Measurements from ENCODE around the gene ESYT1. TPM values are rescaled to one million over a fixed set of nuclear protein-coding genes. Genes with fewer than 3 reads are reported as not detected.

ESYT1 gene
- total RNA-seq: 100 to 1,000 TPM in 1 of 2 donors, 10 to 100 TPM in 1; 97.0 to 118 TPM
- polyA plus RNA-seq (2013, experiment 1 of 2): 55.5 TPM
- 64.1 TPM for polyA plus RNA-seq (2013, experiment 2 of 2)
- long read RNA-seq, experiment 1, full-length matches to known transcripts: 11 of 47 reads
- long read RNA-seq, experiment 1, partial matches to known transcripts: 29 of 47 reads
- long read RNA-seq, experiment 1, other reads (novel, unspliced or antisense): 7 of 47 reads
- long read RNA-seq, experiment 2, full-length matches to known transcripts: 190 of 244 reads
- long read RNA-seq, experiment 2, partial matches to known transcripts: 36 of 244 reads
- long read RNA-seq, experiment 2, other reads (novel, unspliced or antisense): 18 of 244 reads
- long read RNA-seq, experiment 3, full-length matches to known transcripts: 660 of 773 reads
- long read RNA-seq, experiment 3, partial matches to known transcripts: 68 of 773 reads
- long read RNA-seq, experiment 3, other reads (novel, unspliced or antisense): 45 of 773 reads
- long read RNA-seq, experiment 4, partial matches to known transcripts: 5 of 8 reads
- long read RNA-seq, experiment 4, other reads (novel, unspliced or antisense): 3 of 8 reads

GRCh38 chr12:56127888-56128669 is at the start of gene ESYT1:
Gene ESYT1 (plus strand): TSS chr12:56128267. CDS start chr12:56128320, 53 bp downstream.
- TF ChIP-seq CTCF (conservative IDR thresholded peaks at IDR 0.05): no peak
- Mint-ChIP-seq H3K27me3 (ENCODE audit: insufficient read depth) (no peaks in the 10 kb centered on the region), H3K4me3 (peak within 1 kb of the TSS; percentile 89), H3K9me3 (no peaks in the 10 kb centered on the region), H3K27ac (peak within 1 kb of the TSS; percentile 98), H3K4me1 (peaks cover 32% of the 10 kb centered on the region), H3K36me3 (ENCODE audit: low read depth) (peaks cover 30% of the 10 kb centered on the region)
- H3K27me3 ChIP-seq (ENCODE audit: control insufficient read depth, insufficient read depth, low read length, poor library complexity, severe bottlenecking): no peaks in the 10 kb centered on the region
- peak within 1 kb of the TSS; percentile 85 for H3K27ac ChIP-seq (ENCODE audit: low read depth, low read length)
- DNase-seq: peak; percentile 100
- peaks cover 28% of the 10 kb centered on the region for H3K36me3 ChIP-seq (ENCODE audit: control insufficient read depth, insufficient read depth, low read length)
- H3K9me3 ChIP-seq (ENCODE audit: control insufficient read depth, low read length): peaks cover 9% of the 10 kb centered on the region
- H3K4me1 ChIP-seq (ENCODE audit: control insufficient read depth, insufficient read depth, low read length): peaks cover 5% of the 10 kb centered on the region
- peak within 1 kb of the TSS; percentile 78 for H3K9ac ChIP-seq (ENCODE audit: extremely low read depth, low read length, poor library complexity, severe bottlenecking)
- peak within 1 kb of the TSS; percentile 94 for H3K4me3 ChIP-seq (ENCODE audit: low read length)
- 0% methylated on average over 14 to 49 of the region's 49 CpGs for WGBS, 2 experiments (ENCODE audit: insufficient coverage in 1 of 2, insufficient read length in 1 of 2)

GRCh38 chr12:56078427-56078826 is 49.6 kb upstream of the ESYT1 start:
- no peaks in the 10 kb centered on the region for H3K36me3 ChIP-seq (ENCODE audit: control insufficient read depth, insufficient read depth, low read length)
- peak overlapping the region; percentile 95 for H3K4me3 ChIP-seq (ENCODE audit: low read length)
- H3K36me3 Mint-ChIP-seq (ENCODE audit: low read depth): no peaks in the 10 kb centered on the region
- 100% methylated on average over 1 of the region's 1 CpG; no CpG with 5 or more reads in 1 of the 2 experiments for WGBS, 2 experiments (ENCODE audit: insufficient coverage in 1 of 2, insufficient read length in 1 of 2)
- no peaks in the 10 kb centered on the region for H3K27me3 ChIP-seq (ENCODE audit: control insufficient read depth, insufficient read depth, low read length, poor library complexity, severe bottlenecking)
- H3K27ac ChIP-seq (ENCODE audit: low read depth, low read length): no peak overlapping the region
- no peak for TF ChIP-seq CTCF (conservative IDR thresholded peaks at IDR 0.05)
- no peaks in the 10 kb centered on the region for H3K27me3 Mint-ChIP-seq (ENCODE audit: insufficient read depth)
- H3K4me1 Mint-ChIP-seq: peaks cover 16% of the 10 kb centered on the region
- no peaks in the 10 kb centered on the region for H3K4me1 ChIP-seq (ENCODE audit: control insufficient read depth, insufficient read depth, low read length)
- H3K9me3 Mint-ChIP-seq: peaks cover 7% of the 10 kb centered on the region
- DNase-seq: no peak
- peak overlapping the region; percentile 81 for H3K4me3 Mint-ChIP-seq
- H3K27ac Mint-ChIP-seq: peak overlapping the region; percentile 95
- H3K9ac ChIP-seq (ENCODE audit: extremely low read depth, low read length, poor library complexity, severe bottlenecking): no peak overlapping the region
- no peaks in the 10 kb centered on the region for H3K9me3 ChIP-seq (ENCODE audit: control insufficient read depth, low read length)

GRCh38 chr12:56078931-56079722 is 48.9 kb upstream of the ESYT1 start:
- Histone ChIP-seq H3K27me3 (ENCODE audit: control insufficient read depth, insufficient read depth, low read length, poor library complexity, severe bottlenecking) (no peaks in the 10 kb centered on the region), H3K9me3 (ENCODE audit: control insufficient read depth, low read length) (no peaks in the 10 kb centered on the region), H3K4me3 (ENCODE audit: low read length) (peak overlapping the region; percentile 95), H3K27ac (ENCODE audit: low read depth, low read length) (peak overlapping the region; percentile 63), H3K36me3 (ENCODE audit: control insufficient read depth, insufficient read depth, low read length) (peaks cover 3% of the 10 kb centered on the region), H3K4me1 (ENCODE audit: control insufficient read depth, insufficient read depth, low read length) (no peaks in the 10 kb centered on the region), H3K9ac (ENCODE audit: extremely low read depth, low read length, poor library complexity, severe bottlenecking) (peak overlapping the region; percentile 72)
- H3K4me1 Mint-ChIP-seq: peaks cover 16% of the 10 kb centered on the region
- H3K27ac Mint-ChIP-seq: peak overlapping the region; percentile 95
- no peaks in the 10 kb centered on the region for H3K27me3 Mint-ChIP-seq (ENCODE audit: insufficient read depth)
- peak overlapping the region; percentile 81 for H3K4me3 Mint-ChIP-seq
- peaks cover 7% of the 10 kb centered on the region for H3K9me3 Mint-ChIP-seq
- peak; percentile 100 for DNase-seq
- peaks cover 6% of the 10 kb centered on the region for H3K36me3 Mint-ChIP-seq (ENCODE audit: low read depth)
- WGBS, 2 experiments (ENCODE audit: insufficient coverage in 1 of 2, insufficient read length in 1 of 2): 2 to 3% methylated on average over 26 to 48 of the region's 50 CpGs
- peak; percentile 85 for TF ChIP-seq CTCF (conservative IDR thresholded peaks at IDR 0.05)

Measured in endodermal cell (in vitro differentiated cells).